ENCODE data around the gene FBRSL1. TPM values are rescaled to one million over a fixed set of nuclear protein-coding genes. Genes with fewer than 3 reads are reported as not detected.

The FBRSL1 gene
- total and polyA plus RNA-seq, 2 of the 8 experiments (the other 6 are each of a cell fraction or from before 2014, with no cell fraction given): 18.4 to 109 TPM

DNA sequence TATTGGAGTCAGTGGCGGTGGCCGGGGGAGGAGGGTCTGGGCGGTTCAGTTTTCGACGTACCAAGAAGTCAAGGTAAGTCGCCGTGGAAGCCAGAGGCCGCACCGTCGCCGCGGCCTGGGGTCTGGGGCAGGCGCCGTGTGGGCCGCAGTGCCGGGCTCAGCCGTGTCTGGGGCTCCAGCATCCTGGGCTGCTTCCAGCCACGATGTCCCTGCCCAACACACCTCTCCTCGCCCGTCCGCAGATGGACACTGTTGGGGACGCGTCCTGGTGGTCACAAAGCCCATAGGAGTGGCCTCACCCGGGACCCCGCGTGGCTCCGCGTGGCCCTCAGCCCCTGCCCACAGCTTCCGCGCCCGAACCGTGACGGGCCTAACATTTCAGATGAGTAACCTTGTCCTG is 59.1 kb downstream of the FBRSL1 start:
- Histone ChIP-seq H3K79me1 (ENCODE audit: low read depth, low read length) (no peaks in the 10 kb centered on the region; the same call in 1 of the 2 replicates), H2BK5ac (ENCODE audit: low read depth, low read length) (no peak overlapping the region), H3K23me2 (ENCODE audit: low read depth, low read length) (peaks cover 11% of the 10 kb centered on the region), H3K18ac (ENCODE audit: extremely low read depth, low read length) (no peak overlapping the region), H4K8ac (ENCODE audit: extremely low read depth, insufficient read depth, low read length) (no peak overlapping the region; the same call in 1 of the 2 replicates), H3K56ac (replicated peaks; ENCODE audit: insufficient read length, low read depth, low read length) (no peak overlapping the region), H4K20me1 (replicated peaks in 1 of 2; ENCODE audit: control insufficient read depth in 1 of 2, insufficient read depth in 2 of 2, low read length in 2 of 2) (peaks cover 2 to 16% of the 10 kb centered on the region in 2 experiments), H3K14ac (ENCODE audit: insufficient read length) (no peak overlapping the region), H4K5ac (ENCODE audit: insufficient read length, low read depth, low read length) (no peak overlapping the region), H3K4me1 (replicated peaks in 1 of 4; ENCODE audit: control insufficient read depth in 3 of 4, insufficient read depth in 4 of 4, low read length in 3 of 4) (peaks cover 0 to 12% (median 9%) of the 10 kb centered on the region in 4 experiments; a peak in 5 of 7 replicates), H2BK15ac (ENCODE audit: low read length) (no peak overlapping the region), H3K4me2 (ENCODE audit: insufficient read depth in 1 of 2, low read depth in 2 of 2, low read length in 2 of 2) (no peak overlapping the region), H3K36me3 (ENCODE audit: control insufficient read depth in 2 of 4, insufficient read depth in 4 of 4, low read length in 3 of 4) (no peaks in the 10 kb centered on the region; a peak in 1 of 8 replicates), H2AFZ (ENCODE audit: low read length) (no peak overlapping the region), H2BK20ac (ENCODE audit: low read length) (no peak overlapping the region), H4K91ac (replicated peaks; ENCODE audit: insufficient read length, low read length) (no peak overlapping the region), H3K23ac (ENCODE audit: insufficient read length) (no peak overlapping the region), H2BK12ac (ENCODE audit: low read depth, low read length) (0 out of 2 replicates have a peak overlapping the region, but pooled peaks have one; percentile 39), H3K27ac (ENCODE audit: low read depth, low read length) (no peak overlapping the region), H3K27me3 (replicated peaks in 1 of 4; ENCODE audit: control insufficient read depth in 3 of 4, extremely low read depth in 1 of 4, insufficient read depth in 3 of 4, low read length in 3 of 4) (peaks cover 53 to 97% (median 90%) of the 10 kb centered on the region in 4 experiments), H2BK120ac (replicated peaks; ENCODE audit: low read depth, low read length) (no peak overlapping the region), H3K9me3 (ENCODE audit: insufficient read depth in 2 of 2, low read depth in 1 of 2, low read length in 1 of 2) (no peaks in the 10 kb centered on the region; a peak in 1 of 4 replicates), H3K4me3 (ENCODE audit: extremely low read depth in 1 of 4, insufficient read depth in 2 of 4, low read depth in 3 of 4, low read length in 4 of 4) (no peak overlapping the region), H3K4ac (replicated peaks; ENCODE audit: insufficient read length, low read depth, low read length) (no peak overlapping the region), H2AK5ac (ENCODE audit: low read depth, low read length) (no peak overlapping the region), H3K79me2 (ENCODE audit: control insufficient read depth in 1 of 2, insufficient read depth in 2 of 2, low read length in 2 of 2) (no peaks in the 10 kb centered on the region), H3K9ac (replicated peaks in 1 of 4; ENCODE audit: extremely low read depth in 1 of 4, low read depth in 3 of 4, low read length in 3 of 4) (no peak overlapping the region)
- no peak for TF ChIP-seq JUND (IDR thresholded peaks at IDR 0.05; ENCODE audit: low read length)
- no peak for TF ChIP-seq MAFK (IDR thresholded peaks at IDR 0.05; ENCODE audit: low read depth, low read length)
- TF ChIP-seq GABPA (IDR thresholded peaks at IDR 0.05; ENCODE audit: borderline replicate concordance, insufficient read depth, low read length): 0 out of 2 replicates have a peak, but pooled peaks have one; percentile 11
- no peak for FAIRE-seq
- POLR2A ChIA-PET (ENCODE audit: partially characterized antibody): no interaction called here
- CTCF ChIA-PET (ENCODE audit: partially characterized antibody): interaction anchor here (1.2 kb wide), 1 partner anchor 10 kb away, joined by 4 read pairs; no protein-coding TSS in a partner anchor
- DNase-seq (ENCODE audit: low read depth in 1 of 2, low spot score in 2 of 2): no peak
- WGBS, 2 experiments (ENCODE audit: extremely low coverage in 1 of 2, insufficient coverage in 1 of 2, insufficient read length in 1 of 2, insufficient replicate concordance in 2 of 2, low coverage in 1 of 2, low lambda C conversion rate in 2 of 2, missing lambda C conversion rate in 1 of 2): 94% methylated on average over 17 of the region's 33 CpGs; no CpG with 5 or more reads in 1 of the 2 experiments
